Renal cortex interstitium (tissue), 11 donors: ENCODE results near the gene TULP3. TPM values are rescaled to one million over a fixed set of nuclear protein-coding genes. Genes with fewer than 3 reads are reported as not detected.
"Not testable (repeated sequence)": the region's sequence is repeated elsewhere in the genome, so short reads cannot be mapped to it uniquely, and the experiment has no call there.

Experiments
- DNase-seq, 11 donors: peaks; one replicate each; pipeline ENCODE4 v3.0.0-alpha.2; 2013; ENCODE audit warnings: low read depth in 9 of 11, low spot score in 4 of 11; ENCODE audit errors: extremely low read depth in 1 of 11
- polyA plus RNA-seq, 3 donors: library from polyadenylated mRNA; unstranded; fragments of 120-200 nt; gene quantifications; one replicate each; pipeline ENCODE4 v1.2.1, GENCODE V29; 2013; ENCODE audit not compliant: insufficient read length in 3 of 3

Gene TULP3
- polyA plus RNA-seq, 3 donors: 32.5 to 35.4 (median 32.7) TPM

- DNase-seq: no peak
Measured at GRCh38 chr12:2862876-2863275, 27.8 kb upstream of the TULP3 start.

- not testable (repeated sequence) for DNase-seq
Measured at GRCh38 chr12:2863402-2863801, 27.3 kb upstream of the TULP3 start.

- no peak for DNase-seq
Measured at GRCh38 chr12:2864198-2864597, 26.5 kb upstream of the TULP3 start.

- not testable (repeated sequence) for DNase-seq
Measured at GRCh38 chr12:2868986-2869632, 21.6 kb upstream of the TULP3 start.

GRCh38 chr12:2876431-2877046 is 14.2 kb upstream of the TULP3 start:
- DNase-seq: no peak

- peak in 8 of 11 donors; percentile 75 to 88 (median 87) for DNase-seq
Measured at GRCh38 chr12:2877047-2877952, 13.4 kb upstream of the TULP3 start, which contains the start of the genes FOXM1 and RHNO1. FOXM1 (minus strand) TSS chr12:2877174; CDS start chr12:2874478, 2,696 bp downstream. RHNO1 (plus strand) TSS chr12:2877223; CDS start chr12:2885367, 8,144 bp downstream.

GRCh38 chr12:2877953-2878732 is 12.5 kb upstream of the TULP3 start:
- peak in 1 of 11 donors; percentile 17 for DNase-seq

GRCh38 chr12:2879853-2880252 is 10.8 kb upstream of the TULP3 start:
- DNase-seq: no peak

- no peak for DNase-seq
Measured at GRCh38 chr12:2884810-2885209, 5.9 kb upstream of the TULP3 start.

- DNase-seq: peak in 1 of 11 donors; percentile 24
Measured at GRCh38 chr12:2886768-2887450, 3.8 kb upstream of the TULP3 start.

- no peak for DNase-seq
Measured at GRCh38 chr12:2890001-2890387, 697 bp upstream of the TULP3 start.

GRCh38 chr12:2891240-2892053 is 756 bp downstream of the TULP3 start:
- peak in 5 of 11 donors; percentile 41 to 73 (median 52) for DNase-seq

- DNase-seq: no peak
Measured at GRCh38 chr12:2892246-2892645, 1.6 kb downstream of the TULP3 start.

GRCh38 chr12:2893007-2893406 is 2.3 kb downstream of the TULP3 start:
- no peak for DNase-seq

- no peak for DNase-seq
Measured at GRCh38 chr12:2895051-2895451, 4.4 kb downstream of the TULP3 start.

GRCh38 chr12:2895511-2895910 is 4.8 kb downstream of the TULP3 start:
- DNase-seq: no peak

- no peak for DNase-seq
Measured at GRCh38 chr12:2897418-2897817, 6.7 kb downstream of the TULP3 start.

GRCh38 chr12:2900642-2901041 is 10.0 kb downstream of the TULP3 start:
- DNase-seq: no peak
